CD8-positive, alpha-beta memory T cell (primary cell): Measurements from ENCODE around the gene RAB30. TPM values are rescaled to one million over a fixed set of nuclear protein-coding genes. Genes with fewer than 3 reads are reported as not detected.
A peak's percentile ranks its signal among the peaks of the same experiment; 100 is the strongest.

Experiments used
- CTCF ChIA-PET: fragments of 350-600 bp; sonication (Branson Sonifier 250); formaldehyde crosslinking; loops from one replicate; lab custom pipeline; 2021; ENCODE audit warnings: antibody characterized with exemption; lab: Charles Lee
- POLR2A ChIA-PET: fragments of 350-600 bp; sonication (Branson Sonifier 250); formaldehyde crosslinking; loops from one replicate; lab custom pipeline; 2021; ENCODE audit warnings: antibody characterized with exemption; lab: Charles Lee
- DNase-seq, 5 donors: peaks; one replicate each; pipeline versions ENCODE4 v3.0.0 to v3.0.0-alpha.2; 2020 to 2022; ENCODE audit warnings: mixed read lengths in 1 of 5
- H3K27ac ChIP-seq: one replicate; pipeline ENCODE4 v1.7.0; 2013; ENCODE audit warnings: low read depth, mild to moderate bottlenecking, low read length, moderate library complexity
- H3K27me3 ChIP-seq: 2 replicates; pipeline ENCODE4 v1.7.0; 2013; ENCODE audit warnings: low read length, mild to moderate bottlenecking; ENCODE audit not compliant: insufficient read depth, poor library complexity, severe bottlenecking
- H3K36me3 ChIP-seq: 2 replicates; pipeline ENCODE4 v1.7.0; 2013; ENCODE audit warnings: mild to moderate bottlenecking, low read length, moderate library complexity; ENCODE audit not compliant: insufficient read depth
- H3K4me1 ChIP-seq: 2 replicates; pipeline ENCODE4 v1.7.0; 2013; ENCODE audit warnings: mild to moderate bottlenecking, low read length, moderate library complexity; ENCODE audit not compliant: insufficient read depth
- H3K4me3 ChIP-seq: 2 replicates; pipeline ENCODE4 v1.7.0; 2013; ENCODE audit warnings: mild to moderate bottlenecking, low read length
- H3K9me3 ChIP-seq: 2 replicates; pipeline ENCODE4 v1.7.0; 2013; ENCODE audit warnings: mild to moderate bottlenecking, low read length
- H3K27ac Mint-ChIP-seq, 8 donors: one replicate each; pipeline ENCODE4 v1.8.0; 2020 to 2021; ENCODE audit warnings: mixed read lengths in 8 of 8, mild to moderate bottlenecking in 6 of 8, inconsistent platforms in 3 of 8, moderate library complexity in 3 of 8
- H3K27me3 Mint-ChIP-seq, 2 donors: one replicate each; pipeline ENCODE4 v1.8.0; 2020 to 2021; ENCODE audit warnings: mixed read lengths in 2 of 2, mild to moderate bottlenecking in 1 of 2, moderate library complexity in 1 of 2
- H3K36me3 Mint-ChIP-seq, 3 donors: one replicate each; pipeline ENCODE4 v1.8.0; 2020 to 2021; ENCODE audit warnings: mixed read lengths in 3 of 3, inconsistent platforms in 1 of 3, mild to moderate bottlenecking in 1 of 3
- H3K4me1 Mint-ChIP-seq, 3 donors: one replicate each; pipeline ENCODE4 v1.8.0; 2020 to 2021; ENCODE audit warnings: mixed read lengths in 3 of 3, inconsistent platforms in 1 of 3, mild to moderate bottlenecking in 1 of 3
- H3K4me3 Mint-ChIP-seq, 7 donors: one replicate each; pipeline ENCODE4 v1.8.0; 2020 to 2021; ENCODE audit warnings: mixed read lengths in 7 of 7, mild to moderate bottlenecking in 6 of 7, moderate library complexity in 4 of 7, inconsistent platforms in 2 of 7
- H3K9me3 Mint-ChIP-seq, 5 donors: one replicate each; pipeline ENCODE4 v1.8.0; 2020 to 2022; ENCODE audit warnings: mixed read lengths in 5 of 5, mild to moderate bottlenecking in 3 of 5, moderate library complexity in 2 of 5, inconsistent platforms in 1 of 5
- polyA plus RNA-seq: library from polyadenylated mRNA; unstranded; fragments of 300-500 nt; fragmentation: Illumina TruSeq; gene quantifications from one replicate; pipeline ENCODE4 v1.2.3, GENCODE V29; 2021
- total RNA-seq, 2 experiments: library from RNA; stranded (reverse); gene quantifications; one replicate each; pipeline ENCODE4 v1.2.3, GENCODE V29; 2021

RAB30 gene
- total and polyA plus RNA-seq, 3 experiments from 2014 or later: 5.1 to 17.1 (median 15.7) TPM

- Histone ChIP-seq H3K4me3 (no peak overlapping the region), H3K27me3 (no peaks in the 10 kb centered on the region), H3K9me3 (no peaks in the 10 kb centered on the region), H3K4me1 (peaks cover 8% of the 10 kb centered on the region), H3K36me3 (no peaks in the 10 kb centered on the region), H3K27ac (no peak overlapping the region)
- H3K9me3 Mint-ChIP-seq: no peaks in the 10 kb centered on the region
- peak overlapping the region in 1 of 8 donors; percentile 77 for H3K27ac Mint-ChIP-seq
- H3K4me1 Mint-ChIP-seq: peaks cover 22 to 46% (median 28%) of the 10 kb centered on the region in 3 donors
- H3K36me3 Mint-ChIP-seq: peaks cover 0 to 23% (median 8%) of the 10 kb centered on the region in 3 donors
- ChIA-PET CTCF (interaction anchor here (0.7 kb wide), 1 partner anchor 12 kb away, joined by 3 read pairs; no protein-coding TSS in a partner anchor), POLR2A (no interaction called here)
- no peak for DNase-seq
- H3K27me3 Mint-ChIP-seq: peaks cover 0 to 2% of the 10 kb centered on the region in 2 donors
- peak overlapping the region in 1 of 7 donors; percentile 34 for H3K4me3 Mint-ChIP-seq
These were observed 74.6 kb downstream of the RAB30 start for GRCh38 chr11:82996966-82997606.

DNA sequence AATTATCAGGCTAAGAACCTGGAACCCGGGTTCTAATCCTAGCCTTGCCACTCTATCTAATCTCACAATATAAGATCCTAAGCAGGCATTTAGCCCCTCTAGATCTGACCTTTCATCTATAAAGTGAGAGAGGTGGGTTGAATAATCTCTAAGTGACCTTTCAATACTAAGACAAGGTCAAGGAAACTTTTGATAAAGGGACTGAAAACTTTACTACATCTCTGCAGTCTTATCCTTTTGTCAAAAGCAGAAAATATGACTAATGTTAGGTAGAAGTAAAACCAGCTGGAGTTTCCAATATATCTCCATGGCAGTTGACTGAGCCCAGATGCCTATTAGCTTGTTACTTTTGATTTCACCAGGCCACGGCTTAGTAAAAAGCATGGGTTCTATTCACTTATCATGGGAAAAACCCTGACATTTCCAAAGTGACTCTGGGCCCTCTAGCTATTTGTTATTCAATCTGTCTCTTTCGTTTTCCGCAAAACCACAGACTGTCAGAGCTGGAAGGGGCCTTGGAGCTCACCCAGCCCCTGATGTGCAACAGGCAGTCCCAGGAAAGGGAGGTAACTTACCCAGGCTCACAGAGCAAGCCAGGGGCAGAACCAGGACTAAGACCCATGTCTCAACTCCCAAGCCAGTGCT, 75.8 kb downstream of the RAB30 start:
- no peaks in the 10 kb centered on the region for H3K4me1 ChIP-seq
- no peaks in the 10 kb centered on the region for H3K9me3 ChIP-seq
- POLR2A ChIA-PET: interaction anchor here (1.1 kb wide), 1 partner anchor 111 kb away, joined by 3 read pairs; no protein-coding TSS in a partner anchor
- H3K36me3 ChIP-seq: no peaks in the 10 kb centered on the region
- no peak overlapping the region for H3K27ac ChIP-seq
- Mint-ChIP-seq H3K4me3 (no peak overlapping the region), H3K4me1 (peaks cover 14 to 42% (median 24%) of the 10 kb centered on the region in 3 donors), H3K36me3 (peaks cover 0 to 23% (median 8%) of the 10 kb centered on the region in 3 donors), H3K27ac (peak overlapping the region in 3 of 8 donors; percentile 17 to 47 (median 19)), H3K27me3 (peaks cover 0 to 2% of the 10 kb centered on the region in 2 donors), H3K9me3 (no peaks in the 10 kb centered on the region)
- no peaks in the 10 kb centered on the region for H3K27me3 ChIP-seq
- no peak for DNase-seq
- CTCF ChIA-PET: interaction anchor here (1.1 kb wide), 1 partner anchor 61 kb away, joined by 3 read pairs; no protein-coding TSS in a partner anchor
- no peak overlapping the region for H3K4me3 ChIP-seq

DNA sequence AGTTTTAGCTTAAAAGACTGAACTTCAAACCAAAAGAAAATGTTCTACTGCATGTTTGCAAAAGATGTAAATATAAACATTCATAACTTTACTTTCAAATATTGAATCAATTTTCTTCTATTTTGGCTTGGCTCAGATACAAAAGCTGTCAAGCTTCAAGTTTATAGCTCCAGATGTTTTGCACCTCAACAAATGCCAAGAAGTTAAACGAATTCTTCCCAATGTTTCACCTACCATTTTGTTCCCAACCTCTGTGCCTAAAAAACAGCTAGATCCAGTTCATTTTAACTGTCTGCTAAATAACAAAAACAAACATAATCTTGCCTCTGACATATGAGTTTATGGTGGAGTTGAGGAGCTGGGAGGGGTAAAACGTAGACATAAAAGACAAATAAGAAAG, 76.5 kb downstream of the RAB30 start:
- Mint-ChIP-seq H3K36me3 (peaks cover 0 to 23% (median 9%) of the 10 kb centered on the region in 3 donors), H3K27me3 (peaks cover 0 to 2% of the 10 kb centered on the region in 2 donors), H3K27ac (peak overlapping the region in 1 of 8 donors; percentile 17), H3K9me3 (no peaks in the 10 kb centered on the region), H3K4me1 (peaks cover 16 to 41% (median 23%) of the 10 kb centered on the region in 3 donors), H3K4me3 (no peak overlapping the region)
- H3K9me3 ChIP-seq: no peaks in the 10 kb centered on the region
- H3K27ac ChIP-seq: no peak overlapping the region
- H3K36me3 ChIP-seq: no peaks in the 10 kb centered on the region
- no peaks in the 10 kb centered on the region for H3K27me3 ChIP-seq
- CTCF ChIA-PET: interaction anchor here (1.1 kb wide), 1 partner anchor 60 kb away, joined by 3 read pairs; no protein-coding TSS in a partner anchor
- no peak for DNase-seq
- no peak overlapping the region for H3K4me3 ChIP-seq
- POLR2A ChIA-PET: interaction anchor here (1.1 kb wide), 1 partner anchor 111 kb away, joined by 3 read pairs; no protein-coding TSS in a partner anchor
- no peaks in the 10 kb centered on the region for H3K4me1 ChIP-seq

- Histone ChIP-seq H3K4me3 (no peak overlapping the region), H3K36me3 (no peaks in the 10 kb centered on the region), H3K9me3 (no peaks in the 10 kb centered on the region), H3K4me1 (no peaks in the 10 kb centered on the region), H3K27me3 (no peaks in the 10 kb centered on the region), H3K27ac (no peak overlapping the region)
- CTCF ChIA-PET: no interaction called here
- no peak overlapping the region for H3K27ac Mint-ChIP-seq
- no peak for DNase-seq
- H3K27me3 Mint-ChIP-seq: peaks cover 0 to under 1% of the 10 kb centered on the region in 2 donors
- H3K9me3 Mint-ChIP-seq: no peaks in the 10 kb centered on the region
- POLR2A ChIA-PET: no interaction called here
- peaks cover 19 to 42% (median 24%) of the 10 kb centered on the region in 3 donors for H3K4me1 Mint-ChIP-seq
- H3K4me3 Mint-ChIP-seq: no peak overlapping the region
- peaks cover 0 to 23% (median 10%) of the 10 kb centered on the region in 3 donors for H3K36me3 Mint-ChIP-seq
These were observed 77.0 kb downstream of the RAB30 start for GRCh38 chr11:82994604-82995230.

GRCh38 chr11:82992223-82992622, 79.5 kb downstream of the RAB30 start:
- Mint-ChIP-seq H3K36me3 (peaks cover 0 to 29% (median 8%) of the 10 kb centered on the region in 3 donors), H3K4me3 (no peak overlapping the region), H3K27ac (peak overlapping the region in 1 of 8 donors; percentile 12), H3K9me3 (no peaks in the 10 kb centered on the region), H3K27me3 (no peaks in the 10 kb centered on the region), H3K4me1 (peaks cover 14 to 29% (median 16%) of the 10 kb centered on the region in 3 donors)
- H3K4me1 ChIP-seq: no peaks in the 10 kb centered on the region
- H3K9me3 ChIP-seq: no peaks in the 10 kb centered on the region
- ChIA-PET POLR2A (interaction anchor here (0.7 kb wide), 1 partner anchor 61 kb away, joined by 4 read pairs; no protein-coding TSS in a partner anchor), CTCF (interaction anchor here (1.0 to 1.4 kb wide), 3 partner anchors 71 to 258 kb away, joined by 3 read pairs; partner anchors contain the start of gene DDIAS)
- no peaks in the 10 kb centered on the region for H3K36me3 ChIP-seq
- H3K27me3 ChIP-seq: no peaks in the 10 kb centered on the region
- DNase-seq: no peak
- no peak overlapping the region for H3K27ac ChIP-seq
- no peak overlapping the region for H3K4me3 ChIP-seq

- CTCF ChIA-PET: interaction anchor here (0.7 to 2.3 kb wide), 13 partner anchors 9 to 122 kb away, joined by 3 to 8 read pairs (median 4); partner anchors contain the start of genes DDIAS and PRCP
- POLR2A ChIA-PET: no interaction called here
These were observed 81.9 kb downstream of the RAB30 start for GRCh38 chr11:82989628-82990404.

DNA sequence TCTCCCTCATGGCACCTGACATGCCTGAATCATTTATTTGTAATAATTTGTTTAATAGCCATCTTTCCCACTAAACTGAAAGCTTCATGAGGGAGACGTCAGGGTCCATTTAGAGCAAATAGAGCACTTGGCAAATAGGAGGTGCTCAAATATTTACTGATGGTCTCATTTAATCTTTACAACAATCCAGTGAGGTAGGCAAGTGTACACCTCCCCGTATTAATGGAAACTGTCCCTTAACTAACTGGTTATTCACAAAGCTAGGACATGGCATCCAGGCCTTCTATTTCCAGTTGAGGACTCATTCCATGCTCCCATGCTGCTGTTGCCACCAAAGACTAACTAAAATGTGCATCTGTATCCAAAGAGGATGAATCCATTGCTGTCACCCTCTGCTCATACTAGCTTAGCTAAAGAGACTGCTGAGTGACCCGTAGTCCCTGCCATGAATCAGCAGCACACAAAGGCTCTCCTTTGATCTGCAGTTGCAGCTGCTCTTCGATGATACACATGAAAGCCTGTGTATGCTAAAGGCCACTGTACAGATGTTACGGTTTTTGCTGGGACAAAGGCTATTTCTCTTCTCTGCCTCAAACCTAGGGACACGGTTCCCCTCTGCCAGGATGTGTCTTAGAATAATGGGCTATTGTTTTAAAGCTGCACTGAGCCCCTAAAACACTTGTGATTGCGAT, 82.6 kb downstream of the RAB30 start:
- peaks cover 3 to 10% (median 10%) of the 10 kb centered on the region in 3 donors for H3K4me1 Mint-ChIP-seq
- H3K9me3 ChIP-seq: no peaks in the 10 kb centered on the region
- CTCF ChIA-PET: interaction anchor here (0.7 to 2.3 kb wide), 12 partner anchors 10 to 122 kb away, joined by 3 to 8 read pairs (median 4); partner anchors contain the start of genes DDIAS and PRCP
- H3K27me3 ChIP-seq: no peaks in the 10 kb centered on the region
- H3K4me3 ChIP-seq: no peak overlapping the region
- H3K9me3 Mint-ChIP-seq: no peaks in the 10 kb centered on the region
- POLR2A ChIA-PET: no interaction called here
- no peak for DNase-seq
- no peaks in the 10 kb centered on the region for H3K36me3 ChIP-seq
- H3K36me3 Mint-ChIP-seq: peaks cover 5 to 38% (median 12%) of the 10 kb centered on the region in 3 donors
- no peaks in the 10 kb centered on the region for H3K4me1 ChIP-seq
- no peak overlapping the region for H3K27ac ChIP-seq
- H3K27ac Mint-ChIP-seq: no peak overlapping the region
- no peaks in the 10 kb centered on the region for H3K27me3 Mint-ChIP-seq
- H3K4me3 Mint-ChIP-seq: no peak overlapping the region

More at GRCh38 chr11:82989628-82990404, 81.9 kb downstream of the RAB30 start:
- no peaks in the 10 kb centered on the region for H3K27me3 ChIP-seq
- DNase-seq: peak in 1 of 5 donors; percentile 36
- no peaks in the 10 kb centered on the region for H3K9me3 ChIP-seq
- Mint-ChIP-seq H3K36me3 (peaks cover 0 to 36% (median 14%) of the 10 kb centered on the region in 3 donors), H3K27ac (peak overlapping the region in 2 of 8 donors; percentile 3 to 43), H3K4me1 (peaks cover 3 to 10% (median 10%) of the 10 kb centered on the region in 3 donors), H3K9me3 (no peaks in the 10 kb centered on the region), H3K27me3 (no peaks in the 10 kb centered on the region), H3K4me3 (no peak overlapping the region)
- no peaks in the 10 kb centered on the region for H3K36me3 ChIP-seq
- no peaks in the 10 kb centered on the region for H3K4me1 ChIP-seq
- H3K27ac ChIP-seq: no peak overlapping the region
- H3K4me3 ChIP-seq: no peak overlapping the region
